CD4-positive, alpha-beta T cell (primary cell): ENCODE results near the gene ORAI2. TPM values are rescaled to one million over a fixed set of nuclear protein-coding genes. Genes with fewer than 3 reads are reported as not detected.

Experiments
- ATAC-seq: fragments of 200-7000 bp; cut with Tn5 transposase; one replicate; pipeline ENCODE4 v1.10.0; 2022; ENCODE audit warnings: mild to moderate bottlenecking; ENCODE audit not compliant: poor library complexity
- CTCF ChIA-PET: fragments of 350-600 bp; sonication (Branson Sonifier 250); formaldehyde crosslinking; loops from one replicate; lab custom pipeline; 2021; ENCODE audit warnings: antibody characterized with exemption, inconsistent platforms; lab: Charles Lee
- POLR2A ChIA-PET: fragments of 350-600 bp; sonication (Branson Sonifier 250); formaldehyde crosslinking; loops from one replicate; lab custom pipeline; 2021; ENCODE audit warnings: antibody characterized with exemption, inconsistent platforms; lab: Charles Lee
- DNase-seq, 14 experiments: peaks; one replicate each; pipeline ENCODE4 v3.0.0-alpha.2; 2013 to 2020; ENCODE audit warnings: mixed read lengths in 2 of 14
- H3K27ac ChIP-seq, 2 donors: one replicate each; pipeline versions ENCODE4 v1.5.1 to v1.7.0; 2013; ENCODE audit warnings: low read length in 2 of 2, low read depth in 1 of 2, mild to moderate bottlenecking in 1 of 2
- H3K27me3 ChIP-seq, 2 experiments: 1 replicate in 1 of 2; 2 replicates in 1 of 2; pipeline versions ENCODE4 v1.6.1 to v1.7.0; 2013; ENCODE audit warnings: low read length in 2 of 2, control low read depth in 1 of 2, mild to moderate bottlenecking in 1 of 2, moderate library complexity in 1 of 2; ENCODE audit not compliant: insufficient read depth in 2 of 2, control insufficient read depth in 1 of 2
- H3K36me3 ChIP-seq: one replicate; pipeline ENCODE4 v1.6.1; 2013; ENCODE audit warnings: low read length, control low read depth; ENCODE audit not compliant: insufficient read depth
- H3K4me1 ChIP-seq: one replicate; pipeline ENCODE4 v1.6.1; 2013; ENCODE audit warnings: low read length, control low read depth; ENCODE audit not compliant: insufficient read depth
- H3K4me3 ChIP-seq: one replicate; pipeline ENCODE4 v1.5.1; 2013; ENCODE audit warnings: mild to moderate bottlenecking, low read length, moderate library complexity
- H3K9me3 ChIP-seq, 2 experiments: 1 replicate in 1 of 2; 2 replicates in 1 of 2; pipeline versions ENCODE4 v1.6.1 to v1.7.0; 2013; ENCODE audit warnings: low read length in 2 of 2, mild to moderate bottlenecking in 2 of 2, control low read depth in 1 of 2, moderate library complexity in 1 of 2; ENCODE audit not compliant: control insufficient read depth in 1 of 2, insufficient read depth in 1 of 2
- H3K27ac Mint-ChIP-seq: one replicate; pipeline ENCODE4 v1.8.0; 2020; ENCODE audit warnings: mixed read lengths
- H3K27me3 Mint-ChIP-seq: one replicate; pipeline ENCODE4 v1.8.0; 2021; ENCODE audit warnings: mixed read lengths
- H3K36me3 Mint-ChIP-seq: one replicate; pipeline ENCODE4 v1.8.0; 2021; ENCODE audit warnings: low read depth, mixed read lengths
- H3K4me1 Mint-ChIP-seq: one replicate; pipeline ENCODE4 v1.8.0; 2021; ENCODE audit warnings: low read depth, mixed read lengths
- H3K4me3 Mint-ChIP-seq: one replicate; pipeline ENCODE4 v1.8.0; 2020; ENCODE audit warnings: mild to moderate bottlenecking, mixed read lengths
- H3K9me3 Mint-ChIP-seq: one replicate; pipeline ENCODE4 v1.8.0; 2020; ENCODE audit warnings: mixed read lengths
- CTCF ChIP-seq: fragments of 200-600 bp; IDR thresholded peaks from one replicate; pipeline ENCODE4 v1.8.0; 2022; ENCODE audit warnings: antibody characterized with exemption, mild to moderate bottlenecking
- intact Hi-C, 2 experiments: fragments of 100-400 bp; cut with DNase I in 1 of 2; cut with micrococcal nuclease in 1 of 2; formaldehyde crosslinking; loops; one replicate each; pipeline versions ENCODE4 v1.15.1 to v1.9.0; 2023 to 2025; cut with DNase I, micrococcal nuclease
- total RNA-seq, 174 experiments: library from RNA in 2 of 174; stranded (reverse) in 2 of 174; gene quantifications; one replicate each; pipeline ENCODE4 v1.2.3 and lab custom pipeline; 2021 to 2026

The ORAI2 gene
- total RNA-seq, 2 experiments from 2014 or later: 12.3 to 16.5 TPM

- H3K27me3 ChIP-seq: no peaks in the 10 kb centered on the region
- ChIA-PET POLR2A (interaction anchor here (0.6 to 1.3 kb wide), 2 partner anchors 13 to 53 kb away, joined by 3 to 4 read pairs; no protein-coding TSS in a partner anchor), CTCF (interaction anchor here (1.0 kb wide), 1 partner anchor 32 kb away, joined by 4 read pairs; no protein-coding TSS in a partner anchor)
- H3K4me1 Mint-ChIP-seq: peaks cover 50% of the 10 kb centered on the region
- peak overlapping the region; percentile 20 for H3K4me3 Mint-ChIP-seq
- H3K4me3 ChIP-seq: no peak overlapping the region
- peaks cover 11% of the 10 kb centered on the region for H3K36me3 ChIP-seq
- peaks cover 62% of the 10 kb centered on the region for H3K4me1 ChIP-seq
- ATAC-seq (no peak), DNase-seq (no peak)
- no peak overlapping the region for H3K27ac ChIP-seq
- intact Hi-C loops: no loop called here
- no peaks in the 10 kb centered on the region for H3K9me3 Mint-ChIP-seq
- no peaks in the 10 kb centered on the region for H3K9me3 ChIP-seq
- H3K36me3 Mint-ChIP-seq: peaks cover 57% of the 10 kb centered on the region
- H3K27me3 Mint-ChIP-seq: no peaks in the 10 kb centered on the region
- TF ChIP-seq CTCF: no peak
- peak overlapping the region; percentile 97 for H3K27ac Mint-ChIP-seq
Observed at GRCh38 chr7:102418592-102418991, 14.8 kb upstream of the ORAI2 start.

- H3K27ac Mint-ChIP-seq: peak overlapping the region; percentile 72
- intact Hi-C loops: no loop called here
- Histone ChIP-seq H3K9me3 (no peaks in the 10 kb centered on the region), H3K4me3 (no peak overlapping the region), H3K27me3 (no peaks in the 10 kb centered on the region), H3K36me3 (peaks cover 17% of the 10 kb centered on the region), H3K27ac (no peak overlapping the region), H3K4me1 (peaks cover 70% of the 10 kb centered on the region)
- H3K9me3 Mint-ChIP-seq: no peaks in the 10 kb centered on the region
- peaks cover 65% of the 10 kb centered on the region for H3K36me3 Mint-ChIP-seq
- no peak overlapping the region for H3K4me3 Mint-ChIP-seq
- TF ChIP-seq CTCF: no peak
- ChIA-PET CTCF (interaction anchor here (1.1 kb wide), 1 partner anchor 13 kb away, joined by 4 read pairs; no protein-coding TSS in a partner anchor), POLR2A (interaction anchor here (0.6 to 0.7 kb wide), 2 partner anchors 9 to 1954 kb away, joined by 3 read pairs; no protein-coding TSS in a partner anchor)
- peaks cover 59% of the 10 kb centered on the region for H3K4me1 Mint-ChIP-seq
- H3K27me3 Mint-ChIP-seq: no peaks in the 10 kb centered on the region
- ATAC-seq (no peak), DNase-seq (no peak)
Observed at GRCh38 chr7:102421706-102422240, 11.6 kb upstream of the ORAI2 start.

GRCh38 chr7:102424129-102424551, 9.2 kb upstream of the ORAI2 start:
- no peak for DNase-seq
- H3K27ac ChIP-seq: peak overlapping the region in 1 of 2 donors; percentile 99
- peaks cover 56% of the 10 kb centered on the region for H3K4me1 Mint-ChIP-seq
- H3K36me3 ChIP-seq: peaks cover 14% of the 10 kb centered on the region
- ATAC-seq: no peak
- no peaks in the 10 kb centered on the region for H3K9me3 Mint-ChIP-seq
- no peak overlapping the region for H3K4me3 ChIP-seq
- H3K4me1 ChIP-seq: peaks cover 71% of the 10 kb centered on the region
- H3K4me3 Mint-ChIP-seq: peak overlapping the region; percentile 45
- peak overlapping the region; percentile 100 for H3K27ac Mint-ChIP-seq
- intact Hi-C loops: no loop called here
- peaks cover 55% of the 10 kb centered on the region for H3K36me3 Mint-ChIP-seq
- TF ChIP-seq CTCF: no peak
- no peaks in the 10 kb centered on the region for H3K27me3 ChIP-seq
- CTCF ChIA-PET: no interaction called here
- no peaks in the 10 kb centered on the region for H3K9me3 ChIP-seq
- no peaks in the 10 kb centered on the region for H3K27me3 Mint-ChIP-seq
- POLR2A ChIA-PET: interaction anchor here (4.2 kb wide), 1 partner anchor 8 kb away, joined by 111 read pairs; no protein-coding TSS in a partner anchor
